Measurements from ENCODE around the gene CCN2.
"Not testable (repeated sequence)": the region's sequence is repeated elsewhere in the genome, so short reads cannot be mapped to it uniquely, and the experiment has no call there.

Gene CCN2

DNA sequence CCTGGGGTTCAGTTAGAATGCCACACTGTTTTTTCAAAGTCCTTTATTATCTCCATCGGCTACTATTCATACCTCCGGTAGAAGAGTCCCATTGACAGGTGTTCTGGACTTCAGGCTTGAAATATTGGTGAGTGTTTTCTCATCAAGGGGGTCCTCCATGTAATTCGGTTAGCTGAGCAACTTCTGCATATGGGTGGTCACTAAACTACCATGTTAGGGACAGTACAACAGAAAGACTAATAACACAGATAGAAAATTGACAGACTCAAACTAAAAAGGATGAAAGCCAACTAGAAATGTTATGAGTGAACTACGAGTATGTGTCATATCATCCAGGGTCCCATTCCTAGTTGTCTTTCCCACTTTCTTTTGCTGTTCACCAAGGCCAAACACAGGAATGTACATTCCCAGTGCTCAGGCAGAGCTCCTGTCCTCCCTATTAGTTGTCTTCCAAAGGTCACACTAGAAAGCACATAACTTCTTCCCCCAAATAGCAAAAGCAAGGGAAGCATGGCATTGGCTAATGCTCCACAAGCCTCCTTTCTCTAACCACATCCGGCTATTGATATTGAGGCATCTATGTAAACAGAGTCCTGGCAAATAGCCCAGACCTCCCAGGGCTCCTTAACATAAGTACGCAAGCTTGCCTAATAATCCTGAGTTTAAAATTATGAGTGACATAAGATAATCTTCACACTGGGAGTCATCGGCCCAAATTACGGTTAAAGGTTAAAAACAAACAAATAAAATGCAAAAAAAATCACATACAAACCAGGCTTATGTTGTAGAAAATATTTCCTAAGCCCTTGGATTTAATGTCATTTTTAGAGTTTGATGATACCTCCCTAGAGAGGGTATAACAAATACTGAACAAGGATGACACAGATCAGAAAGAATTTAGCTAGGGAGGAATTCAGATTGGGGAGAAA is 13.2 kb downstream of the CCN2 start:
- DNase-seq: no peak

DNA sequence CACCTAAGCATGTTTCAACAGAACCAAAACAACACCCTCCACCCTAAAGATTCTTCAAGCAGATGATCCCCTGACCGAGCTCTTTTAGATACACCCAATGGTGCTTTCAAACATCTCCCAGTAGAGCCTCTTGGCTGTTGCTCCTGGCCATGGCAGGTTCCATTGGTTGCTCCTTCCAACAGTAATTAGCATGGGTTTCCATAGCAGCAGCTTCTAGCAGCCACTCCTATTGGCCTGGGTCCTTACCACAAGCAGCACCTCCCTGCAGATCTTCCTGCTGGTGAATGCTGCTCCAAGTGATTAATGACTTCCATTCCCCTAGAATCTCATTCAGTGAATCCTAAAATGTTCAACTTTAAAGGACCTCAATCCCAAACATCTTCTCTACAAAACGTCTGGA is 13.9 kb downstream of the CCN2 start:
- no peak for DNase-seq

DNA sequence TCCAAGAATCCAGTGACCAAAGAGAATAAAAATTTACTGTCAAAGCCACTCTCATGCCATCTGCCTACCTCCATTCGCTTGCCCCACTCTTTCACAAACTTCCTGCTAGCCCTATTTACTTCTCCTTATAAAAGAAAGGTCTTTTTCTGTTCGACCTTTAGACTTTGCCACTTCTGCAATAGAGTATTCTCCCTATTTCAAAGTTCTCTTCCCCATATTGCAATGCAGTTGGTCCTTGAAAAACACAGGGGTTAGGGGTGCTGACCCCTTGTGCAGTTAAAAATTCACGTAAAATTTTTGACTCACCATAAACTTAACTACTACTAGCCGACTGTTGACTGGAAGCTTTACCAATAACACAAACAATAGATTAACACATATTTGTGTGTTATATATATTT is 15.0 kb downstream of the CCN2 start:
- DNase-seq: no peak

DNA sequence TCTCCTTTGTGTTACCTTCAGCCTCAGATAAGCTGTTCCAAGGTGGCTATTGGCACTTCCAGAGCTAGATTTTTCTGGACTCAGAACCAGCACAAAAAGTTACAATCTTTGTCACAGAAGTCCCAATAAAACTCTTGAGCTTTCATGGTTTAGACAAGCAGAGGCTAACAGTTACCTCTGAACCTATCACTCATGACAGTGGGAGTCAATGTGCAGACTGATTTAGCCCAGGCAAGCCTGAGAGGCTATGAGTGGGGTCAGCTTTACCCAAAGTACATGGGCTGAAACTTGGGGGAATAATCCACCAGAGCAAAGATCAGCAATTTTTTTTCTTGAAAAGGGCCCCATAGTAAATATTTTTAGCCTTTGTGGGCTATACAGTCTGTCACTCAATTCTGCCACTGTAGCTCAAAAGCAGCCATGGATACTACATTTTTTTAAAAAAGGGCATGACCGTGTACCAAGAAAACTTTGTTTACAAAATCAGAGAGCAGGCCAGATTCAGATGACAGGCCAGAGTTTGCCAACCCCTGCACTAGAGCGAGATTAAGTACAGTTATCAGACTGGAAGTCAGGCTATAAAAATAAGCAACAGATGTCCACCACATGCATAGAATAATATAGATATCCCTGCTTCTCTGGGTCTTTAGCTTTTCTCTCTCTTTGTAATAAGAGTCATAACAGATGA is 20.0 kb downstream of the CCN2 start:
- DNase-seq: no peak

DNA sequence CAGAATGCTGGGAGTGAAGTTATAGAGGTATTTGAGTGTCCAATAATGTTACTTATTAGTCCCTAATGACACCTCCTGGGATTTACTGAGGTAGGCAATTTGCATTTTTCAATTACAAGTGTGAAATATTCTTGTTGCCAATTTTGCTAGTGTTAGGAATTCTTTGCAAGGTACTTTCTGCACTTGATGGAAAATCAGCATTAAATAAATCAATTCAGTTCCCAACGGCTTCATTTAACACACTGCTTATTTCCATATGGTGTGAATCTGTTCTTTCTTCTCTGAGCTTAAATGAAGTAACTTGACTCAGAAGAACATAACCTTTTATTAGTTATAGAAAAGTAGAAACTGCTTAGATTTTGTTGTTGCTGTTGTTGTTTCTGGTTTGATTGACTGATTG is 21.2 kb downstream of the CCN2 start:
- no peak for DNase-seq

DNA sequence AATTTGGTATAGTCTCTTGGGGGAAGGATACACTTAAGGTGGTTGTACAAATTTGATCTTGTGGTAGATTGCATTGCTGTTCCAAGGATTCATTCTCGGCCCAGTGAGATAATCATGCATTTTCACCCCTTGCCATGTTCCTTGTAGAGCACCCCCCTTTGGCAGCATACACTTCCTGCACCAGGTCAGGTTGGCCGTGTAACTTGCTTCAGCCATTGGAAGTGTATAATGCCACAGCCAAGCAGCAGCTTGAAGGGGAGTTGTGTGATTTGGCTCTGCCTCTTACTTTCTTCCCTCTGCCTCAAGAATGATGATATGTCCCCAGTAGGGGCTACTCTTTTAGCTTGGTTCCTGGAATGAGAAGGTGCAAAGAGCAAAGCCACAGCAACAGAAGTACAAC is 21.9 kb downstream of the CCN2 start:
- no peak for DNase-seq

DNA sequence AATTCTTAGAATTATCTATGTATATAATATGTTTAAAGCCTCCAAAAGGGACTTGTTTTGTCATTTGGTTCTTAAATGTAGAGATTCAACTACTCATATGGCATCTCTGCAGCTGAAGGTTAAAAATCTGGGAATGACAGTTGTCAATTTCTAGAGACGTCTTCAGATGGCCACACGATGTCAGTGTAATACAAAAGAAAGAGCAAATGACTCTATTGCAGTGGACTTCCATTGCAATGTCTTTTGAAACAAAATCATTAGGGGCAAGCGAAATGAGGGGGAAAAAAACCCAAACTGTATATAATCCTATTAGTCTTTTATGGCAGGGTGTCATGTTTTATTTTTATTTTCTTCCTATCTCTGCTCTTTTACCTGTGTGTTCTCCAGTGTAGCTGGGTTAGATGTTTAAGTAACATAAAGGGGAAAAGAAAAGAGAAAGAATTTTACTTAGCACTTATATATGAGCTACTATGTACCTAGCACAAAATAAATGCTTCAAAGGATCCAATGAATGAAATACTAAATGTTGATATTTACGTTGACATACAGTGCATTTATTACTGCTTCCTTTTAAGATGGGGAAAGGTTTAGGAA is 26.2 kb downstream of the CCN2 start:
- no peak for DNase-seq

DNA sequence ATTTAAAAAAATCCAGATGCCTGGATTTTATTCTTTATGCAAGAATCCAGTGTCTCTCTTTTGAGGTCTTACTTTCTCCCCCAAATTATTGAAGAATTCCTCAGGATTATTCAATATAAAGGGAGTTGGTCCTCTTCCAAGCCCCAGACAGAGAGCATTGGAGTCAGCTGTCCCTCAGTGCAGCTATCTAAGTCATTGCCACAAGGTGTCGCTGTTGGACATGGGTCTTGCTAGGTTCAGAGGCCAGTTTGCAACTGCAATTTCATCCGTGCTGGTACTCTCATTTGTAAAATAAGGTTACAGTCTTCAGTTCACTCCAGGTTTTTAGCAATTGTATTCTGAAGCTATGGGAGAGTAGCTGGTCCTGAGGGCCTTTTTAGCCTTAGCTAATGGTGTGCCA is 27.8 kb downstream of the CCN2 start:
- DNase-seq: peak; percentile 1

DNA sequence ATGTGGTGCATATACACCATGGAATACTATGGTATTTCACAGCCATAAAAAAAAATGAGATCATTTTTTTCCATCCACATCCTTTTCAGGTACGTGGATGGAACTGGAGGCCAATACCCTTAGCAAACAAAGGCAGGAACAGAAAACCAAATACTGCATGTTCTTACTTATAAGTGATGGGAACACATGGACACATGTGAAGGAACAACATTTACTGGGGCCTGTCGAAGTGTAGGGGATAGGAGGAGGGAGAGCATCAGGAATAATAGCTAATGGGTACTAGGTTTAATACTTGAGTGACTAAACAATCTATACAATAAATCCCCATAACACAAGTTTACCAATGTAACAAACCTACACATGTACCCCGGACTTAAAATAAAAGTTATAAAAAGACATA is 30.5 kb downstream of the CCN2 start:
- no peak for DNase-seq

DNA sequence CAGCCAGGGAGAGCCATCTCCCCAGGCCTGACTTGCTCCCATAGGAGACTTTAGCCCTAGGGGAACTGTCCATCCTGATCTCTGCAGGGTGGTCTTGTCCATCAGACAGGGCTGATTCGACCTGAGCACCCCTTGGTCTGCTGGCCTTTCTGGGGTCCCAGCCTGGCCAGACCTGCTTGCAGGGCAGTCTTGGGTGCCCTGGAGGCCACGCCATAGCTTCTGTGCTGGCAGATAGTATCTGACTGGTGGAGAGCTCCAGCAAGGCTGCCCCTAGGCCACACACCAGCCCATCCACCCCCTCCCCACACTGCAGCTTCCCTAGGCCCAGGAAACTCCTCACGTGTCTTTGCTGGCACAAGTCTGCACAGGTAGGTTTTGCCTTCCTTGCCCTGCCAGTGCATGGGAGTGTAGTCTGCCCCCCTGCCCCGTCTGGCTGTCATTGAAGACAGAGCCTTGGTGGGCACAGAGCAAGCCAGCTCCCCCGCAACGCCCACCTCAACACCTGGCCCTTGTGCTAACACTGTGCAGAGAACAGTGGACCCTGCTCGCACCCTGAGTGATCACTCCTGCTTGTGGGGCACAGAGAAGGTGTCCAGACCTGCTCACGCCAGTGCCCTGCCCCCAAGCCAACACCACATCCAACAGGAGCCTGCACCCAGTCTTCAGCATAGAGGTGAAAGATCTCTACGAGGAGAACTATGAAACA is 32.4 kb downstream of the CCN2 start:
- DNase-seq: no peak

DNA sequence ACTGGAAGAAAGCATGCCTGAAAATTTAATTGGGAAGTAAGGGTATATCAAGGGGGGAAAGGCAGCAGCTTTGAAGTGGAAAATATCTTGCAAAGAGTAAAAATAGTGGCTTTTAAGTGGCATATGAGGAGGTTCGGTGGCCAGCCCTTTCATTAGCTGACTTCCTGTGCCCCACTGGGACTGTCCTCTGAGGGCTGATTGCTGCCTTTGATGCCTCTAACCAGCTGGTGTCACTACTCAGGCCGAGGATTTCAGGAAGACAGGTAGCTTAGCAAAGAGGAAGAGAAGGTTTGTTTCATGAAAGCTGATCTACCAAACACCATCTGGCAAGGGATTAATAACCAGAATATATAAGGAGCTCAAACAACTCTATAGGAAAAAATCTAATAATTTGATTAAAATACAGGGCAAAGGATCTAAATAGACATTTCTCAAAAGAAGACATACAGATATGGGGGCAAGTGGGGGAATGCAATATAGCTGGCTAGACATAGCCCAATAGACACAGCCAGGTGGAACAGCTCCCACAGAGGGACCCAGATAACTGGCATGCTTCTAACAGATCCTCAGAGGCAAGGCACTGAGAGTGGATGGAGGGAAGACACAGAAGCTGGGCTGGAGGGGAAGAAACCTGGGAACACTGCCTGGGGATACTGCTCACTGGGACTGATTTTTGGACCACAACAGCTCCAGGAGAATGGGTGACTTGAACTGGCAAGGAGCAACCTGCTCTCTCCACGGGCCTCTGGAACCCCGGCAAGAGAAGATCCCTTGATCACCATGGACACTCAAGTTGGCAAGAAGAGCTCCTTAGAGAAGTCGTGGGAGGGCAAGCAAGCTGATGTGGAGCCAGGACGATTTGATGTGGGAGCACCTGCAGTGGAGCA is 33.2 kb downstream of the CCN2 start:
- no peak for DNase-seq

DNA sequence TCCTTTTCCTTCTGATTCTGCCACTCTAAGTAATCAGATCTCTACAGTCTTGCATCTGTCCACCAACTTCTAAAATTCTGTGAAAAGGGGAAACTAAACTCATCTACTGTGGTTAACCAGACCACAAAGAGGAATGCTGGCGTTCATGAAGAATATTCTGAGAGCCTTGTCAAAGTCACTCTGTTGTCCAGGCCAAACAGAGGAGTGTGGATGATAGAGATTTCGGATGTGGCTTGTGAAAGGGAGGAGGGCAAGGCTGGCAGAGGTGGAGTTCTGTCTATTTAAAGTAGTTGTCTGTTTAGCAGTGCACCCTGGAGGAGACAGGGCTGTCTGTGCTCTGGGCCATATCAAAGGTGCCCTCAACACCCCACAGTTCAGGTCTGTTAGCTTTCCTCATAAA is 33.9 kb downstream of the CCN2 start:
- no peak for DNase-seq

DNA sequence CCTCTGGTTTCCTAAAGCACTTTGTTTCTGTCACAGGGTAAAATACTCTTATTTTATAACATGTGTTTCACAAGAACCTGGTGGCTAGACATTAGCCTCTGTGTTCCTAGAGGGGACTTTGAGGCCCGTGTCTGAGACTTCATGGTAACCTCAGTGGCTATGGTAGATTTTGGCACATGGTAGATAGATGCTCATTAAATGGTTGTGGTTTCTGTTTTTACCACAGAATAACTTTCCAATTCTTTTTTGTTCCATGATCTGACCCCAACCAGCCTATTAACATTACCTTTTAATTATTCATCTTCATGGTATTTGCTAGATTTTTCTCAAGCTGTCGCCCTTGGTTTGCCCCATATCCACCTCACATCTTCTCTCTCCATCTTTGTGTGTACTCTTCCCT is 34.3 kb downstream of the CCN2 start:
- DNase-seq: no peak

DNA sequence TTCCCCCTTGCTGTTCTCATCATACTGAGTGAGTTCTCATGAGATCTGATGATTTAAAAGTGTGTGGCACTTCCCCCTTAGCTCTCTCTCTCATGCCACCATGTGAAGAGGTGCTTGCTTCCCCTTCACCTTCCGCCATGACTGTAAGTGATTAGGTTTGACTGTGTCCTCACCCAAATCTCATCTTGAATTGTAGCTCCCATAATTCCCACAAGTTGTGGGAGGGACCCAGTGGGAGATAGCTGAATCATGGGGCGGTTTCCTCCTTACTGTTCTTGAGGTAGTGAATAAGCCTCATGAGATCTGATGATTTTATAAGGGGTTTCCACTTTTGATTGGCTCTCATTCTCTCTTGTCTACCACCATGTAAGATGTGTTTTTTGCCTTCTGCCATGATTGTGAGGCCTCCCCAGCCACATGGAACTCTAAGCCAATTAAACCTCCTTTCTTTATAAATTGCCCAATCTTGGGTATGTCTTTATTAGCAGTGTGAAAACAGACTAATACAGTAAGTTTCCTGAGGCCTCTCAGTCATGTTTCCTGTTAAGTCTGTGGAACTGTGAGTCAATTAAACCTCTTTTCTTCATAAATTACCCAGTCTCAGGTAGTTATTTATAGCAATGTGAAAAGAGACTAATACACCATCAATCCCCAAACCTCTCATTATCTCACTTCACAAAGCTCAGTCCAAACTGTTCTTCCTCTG is 34.9 kb downstream of the CCN2 start:
- not testable (repeated sequence) for DNase-seq

DNA sequence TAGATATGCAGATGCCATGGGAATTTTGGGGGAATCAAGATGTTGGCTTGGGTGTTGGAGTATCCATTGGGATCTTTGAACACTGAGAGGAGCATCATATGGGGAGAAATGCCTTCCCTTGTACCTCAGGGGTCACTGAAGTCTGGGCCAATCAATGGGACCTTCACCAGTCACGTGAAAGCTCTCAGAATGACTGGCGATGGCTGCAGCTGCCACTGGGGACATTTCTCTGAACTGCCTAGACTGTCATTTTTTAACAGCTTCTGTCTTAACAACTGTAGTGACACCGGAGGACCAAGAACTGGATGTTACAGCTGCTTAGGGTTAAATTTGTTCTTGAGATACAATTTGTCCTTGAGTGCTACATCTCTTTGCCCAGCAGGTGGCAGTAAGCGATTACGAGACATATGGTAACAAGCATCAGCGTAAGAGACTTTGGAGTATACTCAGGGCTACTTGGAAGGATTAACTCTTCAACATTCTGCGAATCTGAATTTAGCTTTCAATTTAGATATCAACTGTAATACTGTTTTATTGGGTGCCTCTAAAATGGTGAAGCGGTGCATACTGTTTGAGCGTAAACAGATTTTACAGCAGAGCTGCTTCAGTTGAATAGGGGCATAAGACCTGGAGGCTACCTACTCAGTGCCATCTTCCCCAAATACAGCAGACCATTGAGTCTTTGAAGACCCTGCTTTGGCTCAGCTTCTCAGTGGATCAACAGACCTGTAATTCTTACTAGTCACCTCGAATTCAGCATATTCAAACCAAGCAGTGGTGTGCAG is 36.0 kb downstream of the CCN2 start:
- peak; percentile 23 for DNase-seq

DNA sequence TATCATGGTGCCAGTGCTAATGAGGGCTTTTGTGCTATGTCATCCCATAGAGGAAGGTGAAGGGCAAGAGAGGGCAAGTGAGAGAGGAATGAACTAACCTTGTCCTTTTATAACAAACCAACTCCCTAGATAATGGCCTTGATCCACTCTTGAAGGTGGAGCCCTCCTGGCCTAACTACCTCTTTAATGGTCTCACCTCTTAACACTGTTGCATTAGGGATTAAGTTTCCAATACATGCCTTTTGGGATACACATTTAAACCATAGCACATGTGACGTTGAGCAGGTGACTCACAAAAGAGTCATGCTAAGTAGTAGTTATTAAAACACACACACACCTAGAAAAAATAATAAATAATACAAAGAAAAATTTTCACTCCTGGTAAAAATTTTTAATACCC is 36.9 kb downstream of the CCN2 start:
- DNase-seq: no peak

DNA sequence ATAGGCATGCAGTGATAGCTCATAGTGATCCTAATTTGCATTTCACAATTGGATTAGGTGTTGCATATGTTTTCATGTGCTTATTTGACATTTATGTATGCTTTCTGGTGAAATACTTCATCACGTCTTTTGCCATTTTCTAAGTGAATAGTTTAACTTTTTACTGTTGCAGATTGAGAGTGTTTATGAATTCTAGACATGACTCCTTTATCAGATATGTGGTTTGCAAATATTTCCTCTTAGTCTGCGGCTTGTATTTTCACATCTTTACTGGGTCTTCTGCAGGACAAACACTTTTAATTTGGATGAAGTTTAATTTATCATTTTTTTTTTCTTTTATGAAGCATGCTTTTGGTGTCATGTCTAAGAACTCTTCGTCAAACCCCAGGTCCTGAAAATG is 39.2 kb downstream of the CCN2 start:
- DNase-seq: no peak

DNA sequence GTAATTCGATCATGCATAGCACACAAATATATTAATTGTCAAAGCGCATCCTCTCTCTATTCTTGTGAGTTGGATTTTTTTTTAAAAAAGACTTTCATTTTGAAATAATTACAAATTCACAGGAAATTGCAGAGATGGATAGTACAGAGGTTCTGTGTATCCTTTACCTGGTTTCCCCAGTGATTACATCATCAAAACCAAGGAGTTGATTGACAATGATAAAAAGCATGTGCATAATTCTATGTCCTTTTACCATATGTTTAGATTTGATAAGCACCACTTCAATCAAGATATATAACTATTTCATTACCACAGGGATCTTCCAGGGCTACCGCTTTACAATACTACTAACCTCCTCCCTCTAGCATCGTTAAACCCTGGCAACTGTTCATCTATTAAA is 40.2 kb downstream of the CCN2 start:
- no peak for DNase-seq

DNA sequence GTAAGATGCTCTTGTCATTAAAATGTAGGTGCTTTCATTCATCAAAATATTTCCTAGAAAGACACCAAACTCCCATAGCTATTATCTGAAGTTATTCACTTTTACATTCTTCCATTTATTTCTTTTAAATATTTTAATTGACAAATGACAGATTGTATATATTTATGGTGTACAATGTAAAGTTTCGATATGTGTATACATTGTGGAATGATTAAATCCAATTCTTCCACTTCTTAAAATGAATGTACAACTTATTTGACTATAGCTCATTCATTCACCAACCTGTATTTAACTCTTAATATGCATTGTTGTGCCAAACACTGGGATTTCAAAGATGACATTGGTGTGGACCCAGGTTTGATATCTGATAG is 41.0 kb downstream of the CCN2 start:
- no peak for DNase-seq

DNA sequence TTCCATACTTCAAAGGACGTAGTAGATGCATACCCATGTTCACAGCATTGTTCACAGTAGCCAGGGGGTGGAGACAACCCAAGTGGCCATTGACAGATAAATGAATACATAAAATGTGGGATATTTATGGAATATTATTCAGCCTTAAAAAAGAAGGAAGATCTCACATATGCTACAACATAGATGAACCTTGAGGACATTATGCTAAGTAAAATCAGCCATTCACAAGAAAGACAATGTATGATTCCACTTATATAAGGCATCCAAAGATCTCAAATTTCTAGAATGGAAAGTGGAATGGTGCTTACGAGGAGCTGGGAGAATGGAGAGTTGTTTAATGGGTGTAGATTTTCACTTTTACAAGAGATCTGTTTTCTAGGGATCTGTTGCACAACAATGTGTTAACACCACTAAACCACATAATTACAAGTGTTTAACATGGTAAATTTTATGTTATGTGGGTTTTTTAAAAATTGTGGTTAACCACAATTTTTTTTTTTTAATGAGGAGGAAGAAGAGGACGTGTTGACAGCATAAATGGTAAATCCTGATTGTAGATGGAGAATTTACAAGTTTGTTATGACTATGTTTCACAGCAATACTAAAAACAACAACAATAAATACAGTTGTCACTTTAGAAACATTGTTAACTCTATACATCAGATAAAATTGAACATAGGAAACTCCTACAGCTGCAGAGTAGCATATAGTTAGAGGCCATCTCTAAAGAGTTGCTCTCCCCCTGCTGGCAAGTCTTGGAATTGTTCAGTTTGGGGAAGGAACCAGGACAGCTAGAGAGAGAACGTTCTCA is 41.6 kb downstream of the CCN2 start:
- peak; percentile 67 for DNase-seq

Measured in T-helper 9 cell (primary cell).